GM10847 (cell line): Measurements from ENCODE around the gene FHIT.

Experiments used
- POLR2A ChIP-seq: IDR thresholded peaks from 2 replicates; pipeline ENCODE4 v1.6.1; 2011; ENCODE audit not compliant: insufficient read length; ENCODE audit errors: extremely low read depth

FHIT gene

GRCh38 chr3:59980576-59980975 is 1270.7 kb downstream of the FHIT start:
- no peak for TF ChIP-seq POLR2A

GRCh38 chr3:59979542-59979941 is 1271.7 kb downstream of the FHIT start:
- TF ChIP-seq POLR2A, result no peak

DNA sequence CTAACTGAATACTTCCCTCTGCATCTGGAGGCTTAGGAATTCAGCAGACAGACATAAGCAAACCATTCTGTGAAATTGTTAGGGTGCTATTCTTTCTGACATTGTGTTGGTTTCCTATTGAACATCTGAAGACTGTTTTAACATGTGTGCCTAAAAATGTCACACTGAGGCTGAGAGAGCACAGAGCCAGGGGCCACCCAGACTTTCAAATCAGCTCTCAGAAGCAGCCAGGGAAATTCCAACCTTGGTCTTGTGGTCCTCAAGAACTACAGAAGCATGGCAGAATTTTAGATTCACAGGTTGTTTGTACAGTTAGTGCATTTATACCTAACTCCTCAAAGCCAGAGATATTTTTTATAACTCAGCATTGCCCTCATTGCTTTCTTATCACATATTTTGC is 1272.3 kb downstream of the FHIT start:
- TF ChIP-seq POLR2A, result no peak

DNA sequence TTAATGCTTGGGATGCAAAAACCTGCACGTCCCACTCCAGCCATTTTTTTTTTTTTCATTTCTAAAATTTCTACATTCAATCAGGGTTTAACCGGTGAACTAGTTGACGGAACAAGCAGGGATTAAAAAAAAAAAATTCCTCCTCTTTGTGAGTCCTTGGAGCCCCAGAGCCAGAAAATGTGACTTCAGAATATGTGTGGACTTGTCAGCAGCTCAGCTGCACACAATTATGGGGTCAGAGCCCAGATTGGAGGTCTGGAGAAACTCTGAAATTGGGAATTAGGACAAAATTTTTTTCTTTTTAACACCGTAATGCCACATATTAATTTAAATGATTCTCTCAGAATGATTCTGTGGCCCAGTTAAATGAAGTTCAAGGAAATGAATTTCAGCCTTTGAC is 1280.5 kb downstream of the FHIT start:
- no peak for TF ChIP-seq POLR2A

DNA sequence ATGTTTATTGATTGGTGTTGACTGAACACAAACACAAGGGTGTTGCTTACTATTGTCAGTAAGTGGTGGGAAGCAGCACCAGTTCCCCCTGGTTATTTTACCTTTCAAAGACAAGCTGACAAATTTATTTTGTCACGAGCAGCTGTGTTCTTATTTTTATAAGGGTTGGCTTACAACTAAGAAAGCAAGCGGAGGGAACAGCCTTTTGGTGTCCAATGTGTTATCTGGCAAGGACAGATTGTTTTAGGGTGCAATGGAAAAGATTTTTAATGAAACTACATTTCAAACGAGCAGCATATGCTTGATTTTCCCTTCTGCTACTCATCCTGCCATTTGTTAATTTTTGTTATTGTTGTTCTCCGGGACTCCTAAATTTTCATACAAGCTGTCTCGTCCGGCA is 1280.9 kb downstream of the FHIT start:
- TF ChIP-seq POLR2A, result no peak

GRCh38 chr3:59968513-59969045 is 1282.7 kb downstream of the FHIT start:
- TF ChIP-seq POLR2A, result no peak

GRCh38 chr3:59963676-59964075 is 1287.6 kb downstream of the FHIT start:
- no peak for TF ChIP-seq POLR2A

GRCh38 chr3:59957150-59957549 is 1294.1 kb downstream of the FHIT start:
- TF ChIP-seq POLR2A, result no peak

DNA sequence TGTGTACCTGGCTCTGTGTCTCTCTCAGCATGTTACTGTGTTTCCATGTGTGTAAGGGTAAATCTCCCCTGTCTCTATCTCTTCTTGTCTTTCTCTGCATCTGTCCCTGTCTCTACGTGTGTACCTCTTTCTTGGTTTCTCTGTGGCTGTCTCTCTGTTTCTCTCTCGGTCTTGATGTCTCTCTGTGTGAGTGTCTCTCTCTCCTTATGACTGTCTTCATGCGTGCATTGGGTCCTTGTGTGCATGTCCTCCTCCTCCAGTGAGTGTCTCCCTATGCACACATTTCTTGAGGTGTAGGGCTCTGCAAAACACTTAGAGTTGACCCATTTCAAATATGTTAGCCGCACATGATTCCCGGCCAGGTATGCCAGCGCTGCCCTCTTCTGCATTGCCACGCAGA is 1298.1 kb downstream of the FHIT start:
- no peak for TF ChIP-seq POLR2A

DNA sequence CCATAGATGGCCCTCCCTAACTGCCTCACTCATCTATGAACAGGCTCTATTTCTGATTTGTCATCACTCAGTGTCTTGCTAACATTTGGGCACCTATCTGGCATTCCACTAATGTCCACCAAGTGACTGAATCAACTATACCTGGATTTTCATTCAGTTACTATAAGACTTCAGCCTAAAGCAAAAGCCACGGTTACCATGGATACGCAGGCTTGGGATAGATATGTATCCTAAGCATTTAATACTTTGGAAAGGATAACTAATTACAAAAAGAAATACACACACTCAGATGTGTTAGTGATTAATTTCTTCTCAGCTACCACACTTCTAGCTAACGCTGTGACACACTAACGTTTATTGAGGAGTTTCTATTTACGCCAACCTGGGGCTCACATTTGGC is 1301.9 kb downstream of the FHIT start:
- no peak for TF ChIP-seq POLR2A

DNA sequence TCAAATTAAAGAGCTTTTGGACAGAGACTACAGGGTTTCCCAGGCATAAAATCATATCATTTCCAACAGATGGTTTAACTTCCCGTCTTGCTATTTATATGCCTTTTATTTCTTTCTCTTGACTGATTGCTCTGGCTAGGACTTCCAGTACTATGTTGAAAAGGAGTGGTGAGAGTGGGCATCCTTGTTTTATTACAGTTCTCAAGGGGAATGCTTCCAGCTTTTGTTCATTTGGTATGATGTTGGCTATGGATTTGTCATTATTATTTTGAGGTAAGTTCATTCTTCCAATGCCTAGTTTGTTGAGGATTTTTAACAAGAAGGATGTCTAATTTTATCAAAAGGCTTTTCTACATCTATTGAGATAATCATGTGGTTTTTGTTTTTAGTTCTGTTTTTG is 1304.9 kb downstream of the FHIT start:
- TF ChIP-seq POLR2A, result no peak

DNA sequence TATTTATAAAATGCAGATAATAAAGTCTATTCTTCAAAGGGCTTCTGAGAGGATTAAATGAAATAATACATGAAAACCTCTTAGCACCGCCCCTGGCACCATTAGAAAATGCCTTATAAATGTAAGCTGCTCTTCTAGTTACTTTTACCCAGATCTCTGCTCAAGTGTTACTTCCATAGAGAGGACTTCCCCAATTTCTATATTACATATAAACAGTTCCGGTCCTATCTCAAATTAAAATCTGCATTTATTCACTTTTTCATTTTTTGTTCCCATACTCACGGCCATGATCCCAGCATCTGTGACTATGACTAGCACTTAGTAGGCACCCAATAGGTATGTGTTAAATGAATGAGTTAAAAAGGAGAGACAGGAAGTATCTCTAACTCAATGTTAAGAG is 1310.5 kb downstream of the FHIT start:
- no peak for TF ChIP-seq POLR2A

- TF ChIP-seq POLR2A, result no peak
Observed at GRCh38 chr3:59939826-59940426, 1311.3 kb downstream of the FHIT start.

GRCh38 chr3:59938828-59939227 is 1312.4 kb downstream of the FHIT start:
- no peak for TF ChIP-seq POLR2A

DNA sequence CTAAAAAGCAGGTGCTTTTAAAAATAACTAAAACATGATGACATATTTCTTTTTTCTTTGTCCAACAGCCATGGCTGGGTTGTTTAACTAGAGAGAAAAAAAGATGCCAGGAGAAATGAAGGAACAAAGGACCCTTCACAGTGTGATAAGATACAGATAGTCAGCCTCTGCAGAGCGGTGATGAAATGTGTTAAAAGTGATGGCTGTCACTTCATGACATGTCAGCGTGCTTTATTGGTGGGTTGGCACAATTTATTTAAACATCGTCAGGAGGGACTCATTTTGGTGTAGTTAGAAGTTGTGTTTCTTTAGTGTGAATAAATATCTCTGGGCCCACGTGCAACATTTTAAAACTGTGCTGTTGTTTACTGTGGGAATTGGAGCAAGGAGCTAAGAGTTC is 1314.1 kb downstream of the FHIT start:
- TF ChIP-seq POLR2A, result no peak

DNA sequence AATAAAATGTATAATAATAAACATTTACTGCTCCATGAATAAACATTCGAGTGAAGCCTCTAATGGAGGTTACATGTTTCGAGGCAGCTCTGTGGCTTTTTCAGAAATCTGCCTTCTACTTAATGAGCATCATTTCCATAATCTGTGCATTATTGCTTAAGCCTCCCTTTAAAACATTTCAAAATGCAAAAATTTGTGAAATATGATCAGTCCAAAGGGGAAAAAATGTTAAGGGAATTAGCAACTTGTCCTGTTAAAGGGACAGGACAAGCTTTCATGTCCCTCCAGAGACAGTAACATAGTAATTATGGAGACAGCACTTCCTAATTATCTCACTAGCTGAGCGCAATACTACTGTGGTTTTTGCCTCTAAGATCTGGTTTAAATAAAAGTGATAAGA is 1314.8 kb downstream of the FHIT start:
- TF ChIP-seq POLR2A, result no peak

- TF ChIP-seq POLR2A, result no peak
Observed at GRCh38 chr3:59935025-59935424, 1316.2 kb downstream of the FHIT start.

- TF ChIP-seq POLR2A, result no peak
Observed at GRCh38 chr3:59930170-59930569, 1321.1 kb downstream of the FHIT start.

DNA sequence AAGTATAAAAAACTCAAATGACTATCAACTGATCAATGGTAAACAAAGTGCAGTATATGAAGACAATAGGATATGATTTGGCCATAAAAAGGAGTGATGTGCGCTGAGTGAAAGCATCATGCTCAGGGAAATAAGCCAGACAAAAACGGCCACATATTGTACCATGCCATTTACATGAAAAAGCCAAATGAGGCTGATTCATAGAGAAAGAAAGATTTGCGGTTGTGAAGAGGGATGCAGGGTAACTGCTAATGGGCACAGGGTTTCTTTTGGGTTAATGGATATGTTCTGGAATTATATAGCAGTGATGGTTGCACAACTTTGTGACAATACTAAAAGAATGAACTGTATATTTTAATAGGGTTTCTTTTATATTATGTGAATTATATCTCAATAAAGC is 1324.2 kb downstream of the FHIT start:
- TF ChIP-seq POLR2A, result no peak
